Peyer's patch (tissue), 4 donors: ENCODE results near the gene PALLD. TPM values are rescaled to one million over a fixed set of nuclear protein-coding genes. Genes with fewer than 3 reads are reported as not detected.
A peak's percentile ranks its signal among the peaks of the same experiment; 100 is the strongest.

Experiments
- DNase-seq, 3 donors: peaks; one replicate each; pipeline ENCODE4 v3.0.0-alpha.2; 2017 to 2019
- H3K27ac ChIP-seq, 4 donors: fragments of 200-600 bp; sonication (generic); one replicate each; pipeline ENCODE4 v1.5.1; 2016 to 2019
- H3K27me3 ChIP-seq, 2 donors: fragments of 200-600 bp; sonication (generic); one replicate each; pipeline ENCODE4 v1.5.1; 2019
- H3K36me3 ChIP-seq, 3 donors: fragments of 200-600 bp; sonication (generic); one replicate each; pipeline ENCODE4 v1.5.1; 2016 to 2019
- H3K4me1 ChIP-seq, 4 donors: fragments of 200-600 bp; sonication (generic); one replicate each; pipeline ENCODE4 v1.5.1; 2016 to 2019
- H3K4me3 ChIP-seq, 4 donors: fragments of 200-600 bp; sonication (generic); 1 replicate in 3 of 4; 2 replicates in 1 of 4; pipeline ENCODE4 v1.5.1; 2016 to 2019; ENCODE audit warnings: mild to moderate bottlenecking in 1 of 4
- H3K9me3 ChIP-seq, 4 donors: fragments of 200-600 bp; sonication (generic); one replicate each; pipeline ENCODE4 v1.5.1; 2016 to 2019; ENCODE audit warnings: mild to moderate bottlenecking in 1 of 4
- POLR2A ChIP-seq, 2 donors: fragments of 450-650 bp; IDR thresholded peaks; one replicate each; pipeline ENCODE4 v1.5.1; 2017; ENCODE audit warnings: antibody characterized with exemption in 2 of 2, mild to moderate bottlenecking in 2 of 2, moderate library complexity in 2 of 2
- total RNA-seq, 4 donors: library from RNA; depleted of rRNA; stranded (reverse); fragments of >200 nt; gene quantifications; one replicate each; pipeline ENCODE4 v1.1.0, GENCODE V29; 2016
- TF ChIP-seq, protein P1 (sequence below), 6 experiments: fragments of 450-650 bp in 4 of 6; fragments of 200-600 bp in 2 of 6; sonication (generic) in 1 of 6; IDR thresholded peaks; one replicate each; pipeline ENCODE4 v1.5.1; 2017 to 2019; ENCODE audit warnings: antibody characterized with exemption in 6 of 6, mild to moderate bottlenecking in 3 of 6, moderate library complexity in 1 of 6

Gene PALLD
- total RNA-seq, 4 donors from 2014 or later, result 68.0 to 175 (median 78.4) TPM

DNA sequence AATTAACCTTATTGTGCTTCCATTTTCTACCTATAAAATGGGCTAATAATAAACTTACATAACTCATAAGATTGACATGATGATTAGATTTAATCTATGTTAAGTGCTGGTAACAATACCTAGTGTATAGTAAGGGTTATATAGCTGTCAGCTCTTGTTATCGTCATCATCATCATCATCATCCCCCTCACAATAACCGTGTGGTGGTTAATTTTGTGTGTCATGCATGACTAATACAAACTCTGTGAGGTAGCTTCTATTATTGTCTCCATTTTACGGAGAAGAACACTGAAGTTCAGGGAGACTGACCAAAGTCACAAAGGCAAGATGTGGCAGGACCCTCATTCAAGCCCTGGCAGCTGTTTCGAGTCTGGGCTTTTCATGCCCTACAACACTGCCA lies 211.3 kb downstream of the PALLD start:
- no peaks in the 10 kb centered on the region for H3K4me1 ChIP-seq
- no peak for TF ChIP-seq POLR2A (IDR thresholded peaks at IDR 0.05)
- TF ChIP-seq, protein P1, sequence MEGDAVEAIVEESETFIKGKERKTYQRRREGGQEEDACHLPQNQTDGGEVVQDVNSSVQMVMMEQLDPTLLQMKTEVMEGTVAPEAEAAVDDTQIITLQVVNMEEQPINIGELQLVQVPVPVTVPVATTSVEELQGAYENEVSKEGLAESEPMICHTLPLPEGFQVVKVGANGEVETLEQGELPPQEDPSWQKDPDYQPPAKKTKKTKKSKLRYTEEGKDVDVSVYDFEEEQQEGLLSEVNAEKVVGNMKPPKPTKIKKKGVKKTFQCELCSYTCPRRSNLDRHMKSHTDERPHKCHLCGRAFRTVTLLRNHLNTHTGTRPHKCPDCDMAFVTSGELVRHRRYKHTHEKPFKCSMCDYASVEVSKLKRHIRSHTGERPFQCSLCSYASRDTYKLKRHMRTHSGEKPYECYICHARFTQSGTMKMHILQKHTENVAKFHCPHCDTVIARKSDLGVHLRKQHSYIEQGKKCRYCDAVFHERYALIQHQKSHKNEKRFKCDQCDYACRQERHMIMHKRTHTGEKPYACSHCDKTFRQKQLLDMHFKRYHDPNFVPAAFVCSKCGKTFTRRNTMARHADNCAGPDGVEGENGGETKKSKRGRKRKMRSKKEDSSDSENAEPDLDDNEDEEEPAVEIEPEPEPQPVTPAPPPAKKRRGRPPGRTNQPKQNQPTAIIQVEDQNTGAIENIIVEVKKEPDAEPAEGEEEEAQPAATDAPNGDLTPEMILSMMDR (IDR thresholded peaks at IDR 0.05), result no peak
- no peaks in the 10 kb centered on the region for H3K9me3 ChIP-seq
- no peak for DNase-seq
- no peaks in the 10 kb centered on the region for H3K36me3 ChIP-seq
- H3K27ac ChIP-seq, result no peak overlapping the region
- H3K4me3 ChIP-seq, result no peak overlapping the region
- no peaks in the 10 kb centered on the region for H3K27me3 ChIP-seq

DNA sequence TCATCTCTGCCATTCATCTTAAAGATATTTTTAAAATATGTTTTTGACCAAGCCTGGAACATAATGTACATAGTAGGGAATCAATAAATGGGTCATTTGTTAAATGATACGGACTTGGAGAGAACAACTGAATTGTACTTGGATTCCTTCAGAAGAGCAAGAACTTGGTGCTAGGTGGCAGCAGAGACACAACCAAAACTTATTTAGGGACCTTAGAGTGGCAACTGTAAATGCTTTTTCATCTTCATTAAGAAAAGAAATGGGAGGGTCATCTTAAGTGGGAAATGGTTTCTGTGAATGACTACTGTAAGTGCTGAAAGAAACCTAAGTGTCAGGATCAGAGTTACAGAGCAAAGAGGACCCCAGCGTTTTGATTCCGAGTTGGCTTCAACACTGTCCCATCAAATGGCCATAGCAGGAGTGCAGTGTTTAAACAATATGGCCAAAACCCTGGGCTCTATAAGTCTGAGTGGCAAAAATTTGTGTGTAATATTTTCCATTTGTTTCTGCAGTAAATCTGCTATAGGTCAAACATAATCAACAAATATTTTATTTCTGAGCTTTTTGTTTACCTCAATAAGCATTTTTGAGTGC lies 213.6 kb downstream of the PALLD start:
- H3K36me3 ChIP-seq, result no peaks in the 10 kb centered on the region

DNA sequence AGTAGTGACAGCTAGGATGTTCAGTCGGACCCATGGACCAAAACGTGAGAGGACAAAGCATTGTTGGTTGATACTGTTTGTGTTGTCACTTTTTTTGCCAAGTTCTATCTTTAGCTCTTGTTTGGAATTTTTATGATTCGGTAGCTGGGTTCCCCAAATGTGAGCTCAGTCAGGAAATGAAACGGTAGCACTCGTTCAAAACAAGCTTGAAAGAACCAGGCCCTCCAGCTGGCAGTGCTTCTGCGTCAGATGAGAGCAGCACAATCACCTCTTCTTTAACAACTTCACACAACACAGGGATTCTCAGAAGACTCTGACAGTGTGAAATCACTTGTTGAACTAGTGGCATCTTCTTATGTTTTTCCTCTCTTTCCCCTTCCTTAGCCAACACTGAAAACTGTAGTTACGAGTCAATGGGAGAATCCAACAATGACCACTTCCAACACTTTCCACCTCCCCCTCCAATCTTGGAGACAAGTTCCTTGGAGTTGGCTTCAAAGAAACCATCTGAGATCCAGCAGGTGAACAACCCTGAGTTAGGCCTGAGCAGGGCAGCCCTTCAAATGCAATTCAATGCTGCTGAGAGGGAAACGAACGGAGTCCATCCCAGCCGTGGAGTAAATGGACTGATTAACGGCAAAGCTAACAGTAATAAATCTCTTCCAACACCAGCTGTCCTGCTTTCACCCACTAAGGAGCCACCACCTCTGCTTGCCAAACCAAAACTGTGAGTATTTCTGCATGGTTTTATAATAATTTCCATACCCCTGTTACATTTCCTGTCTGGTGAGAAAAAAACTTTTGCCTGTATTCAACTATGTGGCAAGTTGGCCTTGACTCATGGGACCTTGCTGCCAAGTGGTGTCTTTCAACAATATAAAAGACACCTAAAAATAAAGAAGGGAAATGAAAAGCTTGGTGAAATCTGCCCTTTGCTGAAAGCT lies 214.6 kb downstream of the PALLD start:
- Histone ChIP-seq H3K4me1 (no peaks in the 10 kb centered on the region), H3K9me3 (no peaks in the 10 kb centered on the region), H3K27ac (peak overlapping the region in 2 of 4 donors; percentile 10 to 48), H3K36me3 (no peaks in the 10 kb centered on the region), H3K4me3 (no peak overlapping the region), H3K27me3 (no peaks in the 10 kb centered on the region)
- DNase-seq, result no peak
- TF ChIP-seq, protein P1 (IDR thresholded peaks at IDR 0.05), result no peak
- no peak for TF ChIP-seq POLR2A (IDR thresholded peaks at IDR 0.05)

More for the DNA sequence above, 213.6 kb downstream of the PALLD start:
- H3K27me3 ChIP-seq, result no peaks in the 10 kb centered on the region
- no peaks in the 10 kb centered on the region for H3K9me3 ChIP-seq
- peak in 1 of 3 donors; percentile 68 for DNase-seq
- no peak overlapping the region for H3K4me3 ChIP-seq
- H3K4me1 ChIP-seq, result no peaks in the 10 kb centered on the region
- peak overlapping the region in 1 of 4 donors; percentile 48 for H3K27ac ChIP-seq
- no peak for TF ChIP-seq POLR2A (IDR thresholded peaks at IDR 0.05)
- TF ChIP-seq, protein P1 (IDR thresholded peaks at IDR 0.05), result peak in 4 of 6 experiments; percentile 17 to 74 (median 65)

DNA sequence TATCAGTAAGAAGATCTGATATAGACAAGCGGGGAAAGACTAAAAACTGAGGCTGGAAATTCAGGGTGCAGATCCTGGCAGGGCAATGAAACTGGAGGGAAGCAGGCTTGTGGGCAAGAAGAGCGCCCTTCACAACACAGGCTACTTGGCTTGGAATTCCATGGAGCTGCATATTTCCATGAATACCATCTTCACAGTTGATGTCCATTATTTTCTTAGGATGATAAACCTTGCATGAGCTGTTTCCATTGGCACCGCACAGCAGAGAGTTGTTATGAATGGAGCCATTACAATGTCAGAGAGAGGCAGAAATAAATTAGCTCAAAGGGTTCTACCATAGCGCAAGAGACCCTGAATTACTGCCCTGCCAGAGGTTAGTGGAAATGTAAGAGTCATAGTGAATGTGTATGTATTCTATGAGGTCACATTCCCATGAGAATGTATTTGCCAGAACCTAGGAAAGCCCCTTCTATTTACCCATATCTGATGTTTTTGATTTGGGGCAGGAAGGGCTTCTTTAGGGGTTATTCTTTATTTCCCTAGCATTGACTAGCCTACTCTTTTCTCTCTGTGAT lies 215.6 kb downstream of the PALLD start:
- H3K4me1 ChIP-seq, result no peaks in the 10 kb centered on the region

DNA sequence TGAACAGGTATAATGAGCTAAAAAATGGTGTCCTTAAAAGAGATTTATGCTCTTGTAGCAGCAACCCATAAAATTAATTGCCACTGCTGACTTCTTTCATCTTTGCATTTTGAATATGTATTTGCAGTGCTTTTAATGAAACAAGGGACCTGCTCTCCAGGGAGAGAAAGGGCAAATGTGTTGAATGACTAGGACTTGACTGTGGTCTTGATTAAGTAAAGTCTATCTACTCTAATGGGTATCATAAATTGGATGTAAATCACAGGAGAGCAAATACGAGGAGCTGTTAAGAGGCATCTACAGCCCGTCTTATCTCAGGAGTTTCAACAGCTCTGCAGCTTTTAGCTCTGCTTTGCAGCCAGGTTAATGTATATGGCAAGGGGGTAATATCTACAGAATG lies 216.4 kb downstream of the PALLD start:
- no peak overlapping the region for H3K4me3 ChIP-seq
- TF ChIP-seq POLR2A (IDR thresholded peaks at IDR 0.05), result no peak
- TF ChIP-seq, protein P1 (IDR thresholded peaks at IDR 0.05), result no peak
- H3K4me1 ChIP-seq, result no peaks in the 10 kb centered on the region
- H3K27me3 ChIP-seq, result no peaks in the 10 kb centered on the region
- DNase-seq, result no peak
- H3K9me3 ChIP-seq, result no peaks in the 10 kb centered on the region
- H3K36me3 ChIP-seq, result no peaks in the 10 kb centered on the region
- H3K27ac ChIP-seq, result no peak overlapping the region

More for the DNA sequence above, 215.6 kb downstream of the PALLD start:
- TF ChIP-seq POLR2A (IDR thresholded peaks at IDR 0.05), result no peak
- TF ChIP-seq, protein P1 (IDR thresholded peaks at IDR 0.05), result no peak
- H3K27ac ChIP-seq, result peak overlapping the region in 1 of 4 donors; percentile 48
- no peak overlapping the region for H3K4me3 ChIP-seq
- no peaks in the 10 kb centered on the region for H3K27me3 ChIP-seq
- DNase-seq, result no peak
- no peaks in the 10 kb centered on the region for H3K36me3 ChIP-seq
- H3K9me3 ChIP-seq, result no peaks in the 10 kb centered on the region
